Measurements from ENCODE around the gene PPM1K. TPM values are rescaled to one million over a fixed set of nuclear protein-coding genes. Genes with fewer than 3 reads are reported as not detected.

PPM1K gene
- total RNA-seq, 4 donors from 2014 or later: 13.0 to 18.4 (median 13.9) TPM

Small RNA genes lying within 50 kb of the gene (small RNA-seq; reads per million reads assigned to genes)
- not detected for gene RF00019
- not detected for gene RNU6-1298P

Other genes starting within 250 kb of the PPM1K start
- 10 to 100 TPM in 1 of 4 donors, 1 to 10 TPM in 3; 3.4 to 16.2 (median 7.9) TPM for gene ABCG2, start 125.9 kb downstream of the PPM1K start, total RNA-seq
- 10 to 100 TPM in 2 of 4 donors, 1 to 10 TPM in 2; 3.1 to 21.6 (median 8.7) TPM for gene HERC6, start 94.3 kb upstream of the PPM1K start, total RNA-seq
- gene HERC5, start 172.6 kb upstream of the PPM1K start, total RNA-seq: 10 to 100 TPM in 1 of 4 donors, 1 to 10 TPM in 3; 4.5 to 12.8 (median 5.7) TPM
- gene PYURF, start 239.2 kb upstream of the PPM1K start, total RNA-seq: 100 to 1,000 TPM in 1 of 4 donors, 10 to 100 TPM in 3; 78.5 to 101 (median 86.1) TPM

All from omental fat pad (tissue), 4 donors.